Activated CD8-positive, alpha-beta memory T cell treated with anti-CD3 and anti-CD28 coated beads, Interleukin-2, amount 10 ng/mL, durations not matched to agents 7 days and 5 days (primary cell): ENCODE results near the gene MYLK. TPM values are rescaled to one million over a fixed set of nuclear protein-coding genes. Genes with fewer than 3 reads are reported as not detected.
A peak's percentile ranks its signal among the peaks of the same experiment; 100 is the strongest.

Source experiments
- ATAC-seq: fragments of 150-1000 bp; cut with Tn5 transposase; one replicate; pipeline ENCODE4 v1.10.0; 2021; ENCODE audit warnings: moderate library complexity
- CTCF ChIA-PET: fragments of 350-600 bp; sonication (Branson Sonifier 250); formaldehyde crosslinking; loops from one replicate; lab custom pipeline; 2021; ENCODE audit warnings: antibody characterized with exemption; lab: Charles Lee
- DNase-seq: peaks from one replicate; pipeline ENCODE4 v3.0.0-alpha.2; 2020
- H3K27ac Mint-ChIP-seq: one replicate; pipeline ENCODE4 v1.8.0; 2021; ENCODE audit warnings: mild to moderate bottlenecking, mixed read lengths
- H3K27me3 Mint-ChIP-seq: one replicate; pipeline ENCODE4 v1.8.0; 2021; ENCODE audit warnings: mixed read lengths
- H3K36me3 Mint-ChIP-seq: one replicate; pipeline ENCODE4 v1.8.0; 2021; ENCODE audit warnings: mild to moderate bottlenecking, mixed read lengths
- H3K4me1 Mint-ChIP-seq: one replicate; pipeline ENCODE4 v1.8.0; 2021; ENCODE audit warnings: mixed read lengths
- H3K4me3 Mint-ChIP-seq: one replicate; pipeline ENCODE4 v1.8.0; 2021; ENCODE audit warnings: mild to moderate bottlenecking, moderate library complexity, mixed read lengths
- H3K9me3 Mint-ChIP-seq: one replicate; pipeline ENCODE4 v1.8.0; 2022; ENCODE audit warnings: low read depth, mixed read lengths
- total RNA-seq, 2 experiments: library from RNA; stranded (reverse); gene quantifications; one replicate each; pipeline ENCODE4 v1.2.3, GENCODE V29; 2021

The MYLK gene
- total RNA-seq, 2 experiments from 2014 or later = 0.50 to 0.96 TPM

DNA sequence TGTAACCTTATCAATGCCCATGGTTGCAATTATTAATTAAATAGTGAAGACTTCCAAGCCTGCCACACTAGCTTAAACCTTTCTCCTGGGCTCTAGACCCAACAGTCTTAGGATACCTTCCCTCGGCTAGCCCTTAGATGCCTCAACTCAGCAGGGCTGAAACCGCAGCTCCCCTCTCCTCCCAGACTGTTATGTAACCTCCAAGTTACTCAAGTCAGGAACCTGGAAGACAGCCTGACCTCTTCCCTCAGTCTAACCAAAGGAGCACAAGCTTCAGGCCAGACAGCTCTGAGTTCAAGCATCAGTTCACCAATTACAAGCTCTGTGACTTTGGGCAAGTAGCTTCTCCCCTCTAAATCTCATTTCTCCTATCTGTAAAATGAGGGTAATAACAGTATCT is 228.7 kb downstream of the MYLK start:
- peaks cover 3% of the 10 kb centered on the region for H3K9me3 Mint-ChIP-seq
- H3K4me3 Mint-ChIP-seq = no peak overlapping the region
- H3K27ac Mint-ChIP-seq = no peak overlapping the region
- no peak for DNase-seq
- peaks cover 2% of the 10 kb centered on the region for H3K27me3 Mint-ChIP-seq
- CTCF ChIA-PET = interaction anchor here (0.8 to 1.4 kb wide), 2 partner anchors 14 to 917 kb away, joined by 3 to 7 read pairs; no protein-coding TSS in a partner anchor
- no peak for ATAC-seq
- H3K36me3 Mint-ChIP-seq = no peaks in the 10 kb centered on the region
- no peaks in the 10 kb centered on the region for H3K4me1 Mint-ChIP-seq

DNA sequence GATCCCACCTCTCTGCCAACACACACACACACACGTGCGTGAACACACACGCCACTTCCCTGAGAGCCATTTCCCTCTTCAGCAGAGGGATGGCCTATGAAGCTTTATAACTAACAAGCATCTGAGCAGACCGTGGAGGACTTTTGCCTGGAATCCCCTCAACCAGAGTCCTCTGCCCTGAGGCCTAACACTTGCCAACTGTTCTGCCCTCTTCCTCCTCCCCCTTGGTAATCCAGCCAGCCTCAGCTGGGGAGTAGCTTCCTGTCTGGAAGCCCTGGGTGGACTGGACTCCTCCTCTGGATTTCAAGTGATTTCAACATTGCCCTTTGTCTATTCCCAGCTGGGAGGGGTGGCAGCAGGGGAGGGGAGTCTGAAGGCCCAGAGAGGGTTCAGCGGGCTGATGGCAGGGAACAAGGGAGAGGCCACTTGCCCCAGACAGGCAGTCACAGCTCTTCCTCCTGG is 230.9 kb downstream of the MYLK start:
- no peaks in the 10 kb centered on the region for H3K27me3 Mint-ChIP-seq
- CTCF ChIA-PET = interaction anchor here (1.0 to 4.3 kb wide), 6 partner anchors 11 to 428 kb away, joined by 4 to 26 read pairs (median 6); no protein-coding TSS in a partner anchor

DNA sequence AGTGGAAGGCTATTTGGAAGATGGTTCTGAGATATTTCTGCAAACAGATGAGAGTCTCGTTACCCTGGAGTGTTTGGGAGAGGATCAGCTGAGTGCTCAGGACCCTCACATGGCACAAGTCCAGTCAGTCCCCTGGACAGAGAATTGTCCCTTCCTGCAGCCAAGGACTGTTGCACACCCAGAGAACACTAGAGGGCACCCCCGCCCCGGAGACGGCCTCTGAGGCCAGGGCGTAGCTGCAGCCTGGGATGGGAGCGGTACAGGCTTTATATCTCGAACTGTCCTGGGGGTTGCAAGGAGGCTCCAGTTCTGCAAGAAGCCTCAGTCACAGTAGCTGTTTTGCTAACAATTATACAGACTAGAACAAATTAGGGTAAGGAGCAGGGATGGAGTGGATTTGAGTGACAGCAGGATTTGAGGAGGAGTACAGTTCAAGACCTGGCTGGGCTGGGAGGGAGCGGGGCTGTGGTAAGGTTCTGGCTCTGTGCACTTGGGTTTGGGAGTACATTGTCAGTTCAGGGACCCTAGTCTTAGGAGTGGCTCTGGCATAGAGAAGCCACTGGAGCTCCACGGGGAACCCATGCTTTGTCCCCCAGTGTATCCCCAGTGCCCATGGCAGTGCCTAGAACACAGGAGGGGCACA is 231.7 kb downstream of the MYLK start:
- peak; percentile 66 for ATAC-seq
- H3K4me3 Mint-ChIP-seq = no peak overlapping the region
- H3K27me3 Mint-ChIP-seq = no peaks in the 10 kb centered on the region
- H3K4me1 Mint-ChIP-seq = no peaks in the 10 kb centered on the region
- DNase-seq = peak; percentile 53
- H3K9me3 Mint-ChIP-seq = peaks cover 3% of the 10 kb centered on the region
- no peak overlapping the region for H3K27ac Mint-ChIP-seq
- H3K36me3 Mint-ChIP-seq = no peaks in the 10 kb centered on the region
- CTCF ChIA-PET = interaction anchor here (0.6 to 4.3 kb wide), 16 partner anchors 10 to 428 kb away, joined by 3 to 26 read pairs (median 4); no protein-coding TSS in a partner anchor

More for the DNA sequence above, 230.9 kb downstream of the MYLK start:
- H3K4me3 Mint-ChIP-seq = no peak overlapping the region
- no peaks in the 10 kb centered on the region for H3K4me1 Mint-ChIP-seq
- H3K36me3 Mint-ChIP-seq = no peaks in the 10 kb centered on the region
- peaks cover 3% of the 10 kb centered on the region for H3K9me3 Mint-ChIP-seq
- ATAC-seq (no peak), DNase-seq (no peak)
- no peak overlapping the region for H3K27ac Mint-ChIP-seq

DNA sequence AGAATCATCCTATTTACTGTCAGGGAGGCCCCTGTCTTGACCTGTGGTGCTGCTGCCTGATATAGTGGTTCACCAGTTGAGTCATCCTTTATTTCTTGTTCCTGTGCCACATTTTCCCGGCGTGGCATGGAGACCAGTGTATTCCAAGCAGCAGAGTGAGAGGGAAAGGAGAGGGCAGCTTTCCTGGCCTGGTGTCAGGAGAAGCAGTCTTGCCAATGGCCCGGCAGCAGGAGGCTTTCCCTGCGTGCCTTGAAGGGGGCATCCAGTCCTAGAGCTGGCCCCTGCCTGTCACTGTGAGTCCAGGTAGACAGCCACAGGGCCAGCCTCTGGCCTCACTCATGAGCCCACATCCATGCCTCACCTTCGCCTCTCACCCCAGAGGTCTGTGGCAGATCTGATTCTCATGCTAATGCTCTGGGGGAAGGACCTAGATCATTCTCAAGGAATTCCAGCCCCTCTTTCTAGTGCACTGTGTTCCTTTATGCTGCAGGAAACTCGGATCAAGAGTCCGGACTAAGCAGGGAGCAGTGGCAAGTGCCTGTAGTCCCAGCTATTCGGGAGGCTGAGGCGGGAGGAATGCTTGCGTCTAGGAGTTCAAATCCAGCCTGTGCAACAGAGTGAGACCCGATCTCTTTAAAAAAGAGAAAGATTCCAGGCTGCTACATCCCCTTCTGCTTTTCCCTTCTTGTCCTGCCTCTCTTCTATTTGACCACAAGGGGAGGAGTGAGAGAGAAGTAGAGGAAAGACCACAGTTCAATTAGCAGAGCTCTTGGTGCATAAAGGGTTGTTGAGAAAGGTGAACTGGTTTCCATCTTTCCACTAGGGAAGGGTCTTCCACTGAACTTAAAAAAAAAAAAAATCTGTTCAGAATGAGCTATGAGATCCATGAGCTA is 232.4 kb downstream of the MYLK start:
- CTCF ChIA-PET = interaction anchor here (0.6 to 4.3 kb wide), 12 partner anchors 9 to 423 kb away, joined by 3 to 26 read pairs (median 4); no protein-coding TSS in a partner anchor
- H3K4me1 Mint-ChIP-seq = no peaks in the 10 kb centered on the region
- no peaks in the 10 kb centered on the region for H3K36me3 Mint-ChIP-seq
- DNase-seq = no peak
- no peaks in the 10 kb centered on the region for H3K9me3 Mint-ChIP-seq
- ATAC-seq = no peak
- H3K4me3 Mint-ChIP-seq = no peak overlapping the region
- H3K27me3 Mint-ChIP-seq = no peaks in the 10 kb centered on the region
- H3K27ac Mint-ChIP-seq = no peak overlapping the region

DNA sequence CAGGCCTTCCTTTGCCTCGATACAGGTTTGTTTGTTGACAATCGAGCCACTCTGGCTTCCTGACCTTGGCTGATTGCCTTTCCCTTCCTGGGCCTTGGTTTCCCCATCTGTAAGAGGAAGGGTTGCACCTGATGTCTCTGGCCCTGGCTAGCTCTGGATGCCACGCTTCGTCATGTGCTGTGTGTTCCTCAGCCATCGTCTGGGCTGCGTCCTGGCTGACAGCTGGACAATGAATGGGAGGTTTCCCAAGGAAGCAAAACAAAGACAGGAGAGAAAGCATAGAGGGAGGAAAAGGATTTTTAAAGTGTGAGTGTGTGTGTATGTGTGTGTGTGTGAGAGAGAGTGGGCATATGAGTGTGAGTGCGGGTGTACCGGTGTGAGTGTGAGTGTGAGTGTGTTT is 234.0 kb downstream of the MYLK start:
- DNase-seq (no peak), ATAC-seq (no peak)
- H3K4me1 Mint-ChIP-seq = no peaks in the 10 kb centered on the region
- no peaks in the 10 kb centered on the region for H3K9me3 Mint-ChIP-seq
- CTCF ChIA-PET = interaction anchor here (2.6 to 4.3 kb wide), 2 partner anchors 8 to 73 kb away, joined by 9 to 26 read pairs; no protein-coding TSS in a partner anchor
- H3K27me3 Mint-ChIP-seq = no peaks in the 10 kb centered on the region
- no peak overlapping the region for H3K4me3 Mint-ChIP-seq
- no peak overlapping the region for H3K27ac Mint-ChIP-seq
- H3K36me3 Mint-ChIP-seq = no peaks in the 10 kb centered on the region

DNA sequence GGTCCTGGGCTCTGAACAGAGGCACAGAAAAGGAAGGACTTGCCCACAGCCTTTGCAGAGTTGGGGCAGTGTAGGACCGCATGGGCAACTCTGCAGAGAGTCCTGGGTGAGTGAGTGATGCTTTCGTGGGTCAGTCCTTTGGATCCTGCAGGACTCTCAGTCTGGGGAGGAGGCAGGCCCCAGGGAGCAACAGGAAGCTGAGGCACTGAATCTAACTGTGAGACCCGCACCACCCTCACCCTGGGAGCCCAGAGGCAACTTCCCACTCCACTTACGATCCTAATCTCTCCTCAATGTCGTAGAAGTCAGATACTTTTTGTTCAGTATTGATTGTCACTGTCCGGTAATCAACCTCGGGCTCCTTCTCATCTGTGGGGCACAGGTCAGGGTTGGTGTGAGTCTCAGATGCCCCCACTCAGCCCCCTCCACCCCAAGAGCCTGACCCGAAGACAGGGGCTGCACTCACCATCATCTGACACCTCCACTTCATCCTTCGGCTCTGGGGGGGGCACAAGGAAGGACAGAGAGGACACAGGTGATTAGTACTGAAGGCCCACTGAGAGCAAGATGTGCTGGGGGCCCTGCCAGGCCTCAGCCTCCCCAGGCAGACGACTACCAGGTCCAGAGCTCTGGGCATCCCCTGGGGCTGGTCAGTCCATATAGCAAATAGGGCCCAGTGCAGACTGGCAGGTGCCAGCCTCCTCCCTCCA is 235.3 kb downstream of the MYLK start:
- Mint-ChIP-seq H3K9me3 (no peaks in the 10 kb centered on the region), H3K4me1 (no peaks in the 10 kb centered on the region), H3K4me3 (no peak overlapping the region), H3K27ac (no peak overlapping the region), H3K36me3 (no peaks in the 10 kb centered on the region), H3K27me3 (no peaks in the 10 kb centered on the region)
- CTCF ChIA-PET = interaction anchor here (1.2 to 2.6 kb wide), 2 partner anchors 53 to 74 kb away, joined by 3 to 9 read pairs; no protein-coding TSS in a partner anchor
- ATAC-seq (no peak), DNase-seq (no peak)

DNA sequence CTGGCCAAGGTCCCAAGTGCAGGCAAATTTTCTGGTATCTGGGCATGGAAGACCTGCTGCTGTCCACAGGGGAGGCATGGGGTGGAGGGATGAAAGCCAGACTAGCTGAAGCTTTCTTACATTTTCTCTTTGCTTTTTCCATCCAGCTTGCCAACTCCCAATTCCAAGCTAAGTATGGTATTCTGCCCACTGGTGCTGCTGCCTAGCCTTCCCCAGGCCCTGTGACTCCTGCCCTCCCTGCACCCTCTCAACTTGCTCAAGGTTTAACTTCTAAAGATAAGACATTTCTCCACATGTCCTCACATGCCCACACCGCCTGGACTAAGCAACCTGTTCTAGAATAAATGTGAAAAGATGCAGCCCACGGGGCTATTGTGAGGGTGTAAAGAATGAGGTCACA is 239.8 kb downstream of the MYLK start:
- H3K4me1 Mint-ChIP-seq = no peaks in the 10 kb centered on the region
- H3K27me3 Mint-ChIP-seq = no peaks in the 10 kb centered on the region
- H3K4me3 Mint-ChIP-seq = no peak overlapping the region
- ATAC-seq (no peak), DNase-seq (no peak)
- no peak overlapping the region for H3K27ac Mint-ChIP-seq
- no peaks in the 10 kb centered on the region for H3K9me3 Mint-ChIP-seq
- CTCF ChIA-PET = no interaction called here
- H3K36me3 Mint-ChIP-seq = no peaks in the 10 kb centered on the region

DNA sequence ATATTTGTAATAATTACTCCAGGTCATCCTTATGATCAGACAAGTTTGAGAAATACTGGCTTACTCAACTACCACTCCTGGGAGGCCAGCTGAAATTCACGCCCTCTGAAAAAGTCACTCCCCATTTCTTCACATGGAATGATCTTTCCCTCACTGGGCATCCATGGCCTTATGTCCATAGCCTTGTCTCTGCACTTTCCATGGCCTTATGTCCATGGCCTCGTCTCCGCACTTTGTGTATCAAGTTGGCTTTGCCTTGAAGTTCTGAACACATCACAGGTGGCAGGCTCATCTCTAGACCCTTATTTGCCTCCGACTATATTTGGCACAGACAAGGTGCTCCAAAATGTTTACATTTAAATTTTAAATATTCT is 241.2 kb downstream of the MYLK start:
- no peaks in the 10 kb centered on the region for H3K4me1 Mint-ChIP-seq
- no peak for ATAC-seq
- no peaks in the 10 kb centered on the region for H3K27me3 Mint-ChIP-seq
- no peak overlapping the region for H3K4me3 Mint-ChIP-seq
- no peaks in the 10 kb centered on the region for H3K9me3 Mint-ChIP-seq
- CTCF ChIA-PET = interaction anchor here (1.0 to 4.4 kb wide), 9 partner anchors 9 to 80 kb away, joined by 3 to 38 read pairs (median 8); no protein-coding TSS in a partner anchor
- no peaks in the 10 kb centered on the region for H3K36me3 Mint-ChIP-seq
- no peak overlapping the region for H3K27ac Mint-ChIP-seq
- no peak for DNase-seq

DNA sequence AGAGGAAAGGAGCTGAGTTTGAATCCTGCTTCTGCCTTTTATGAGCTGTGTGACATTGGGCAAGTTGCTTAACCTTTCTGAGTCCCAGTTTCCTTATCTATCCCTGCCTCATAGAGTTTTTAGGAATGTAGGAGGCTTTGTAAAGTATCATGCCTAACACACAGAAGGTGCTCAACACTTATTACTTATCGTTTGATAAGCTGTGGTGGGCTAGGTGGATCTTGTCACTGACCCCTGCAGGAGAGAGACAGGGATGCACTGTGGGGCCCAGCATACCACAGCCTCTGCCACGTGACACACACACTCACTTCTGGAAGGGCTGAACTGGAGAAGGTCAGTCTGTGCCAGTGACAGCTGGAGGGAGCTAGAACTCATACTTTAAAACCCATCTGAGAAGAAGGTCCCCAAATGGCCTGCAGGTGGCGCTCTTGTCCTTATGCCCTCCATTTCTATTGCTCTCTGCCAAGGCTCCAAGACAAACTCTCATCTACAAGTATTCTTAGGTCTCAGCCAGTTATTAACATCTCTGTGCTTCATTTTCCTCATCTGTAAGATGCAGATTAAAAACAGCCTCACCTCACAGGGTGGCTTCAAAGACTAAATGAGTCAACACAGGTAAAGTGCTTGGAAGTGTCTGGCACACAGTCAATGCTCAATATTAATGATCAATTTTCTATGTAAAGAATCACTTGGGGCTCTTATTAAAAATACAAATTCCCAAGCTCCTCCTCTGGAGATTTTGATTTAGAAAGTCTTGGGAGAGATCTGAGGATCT is 241.8 kb downstream of the MYLK start:
- no peak overlapping the region for H3K4me3 Mint-ChIP-seq
- CTCF ChIA-PET = interaction anchor here (0.7 to 4.4 kb wide), 18 partner anchors 9 to 151 kb away, joined by 3 to 38 read pairs (median 4); no protein-coding TSS in a partner anchor
- H3K4me1 Mint-ChIP-seq = no peaks in the 10 kb centered on the region
- no peaks in the 10 kb centered on the region for H3K36me3 Mint-ChIP-seq
- H3K27me3 Mint-ChIP-seq = no peaks in the 10 kb centered on the region
- no peak overlapping the region for H3K27ac Mint-ChIP-seq
- ATAC-seq = peak; percentile 80
- DNase-seq = peak; percentile 77
- H3K9me3 Mint-ChIP-seq = no peaks in the 10 kb centered on the region

DNA sequence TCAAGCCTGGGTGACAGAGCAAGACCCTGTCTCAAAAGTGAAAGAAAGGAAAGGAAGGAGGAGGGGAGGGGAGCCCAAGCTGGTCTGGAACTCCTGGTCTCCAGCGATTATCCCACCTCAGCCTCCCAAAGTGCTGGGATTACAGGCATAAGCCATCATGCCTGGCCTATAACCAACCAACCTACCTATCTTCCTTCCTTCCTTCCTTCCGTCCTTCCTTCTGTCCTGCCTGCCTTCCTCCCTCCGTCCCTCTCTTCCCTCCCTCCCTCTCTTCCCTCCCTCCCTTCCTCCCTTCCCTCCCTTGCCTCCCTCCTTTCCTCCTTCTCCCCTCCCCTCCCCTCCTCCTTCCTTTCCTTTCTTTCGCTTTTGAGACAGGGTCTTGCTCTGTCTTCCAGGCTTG is 242.6 kb downstream of the MYLK start:
- CTCF ChIA-PET = interaction anchor here (0.8 to 4.4 kb wide), 13 partner anchors 8 to 150 kb away, joined by 3 to 38 read pairs (median 6); no protein-coding TSS in a partner anchor
- DNase-seq = no peak
- Mint-ChIP-seq H3K9me3 (no peaks in the 10 kb centered on the region), H3K27ac (no peak overlapping the region), H3K27me3 (no peaks in the 10 kb centered on the region), H3K4me3 (no peak overlapping the region), H3K36me3 (no peaks in the 10 kb centered on the region), H3K4me1 (no peaks in the 10 kb centered on the region)
- ATAC-seq = no peak

DNA sequence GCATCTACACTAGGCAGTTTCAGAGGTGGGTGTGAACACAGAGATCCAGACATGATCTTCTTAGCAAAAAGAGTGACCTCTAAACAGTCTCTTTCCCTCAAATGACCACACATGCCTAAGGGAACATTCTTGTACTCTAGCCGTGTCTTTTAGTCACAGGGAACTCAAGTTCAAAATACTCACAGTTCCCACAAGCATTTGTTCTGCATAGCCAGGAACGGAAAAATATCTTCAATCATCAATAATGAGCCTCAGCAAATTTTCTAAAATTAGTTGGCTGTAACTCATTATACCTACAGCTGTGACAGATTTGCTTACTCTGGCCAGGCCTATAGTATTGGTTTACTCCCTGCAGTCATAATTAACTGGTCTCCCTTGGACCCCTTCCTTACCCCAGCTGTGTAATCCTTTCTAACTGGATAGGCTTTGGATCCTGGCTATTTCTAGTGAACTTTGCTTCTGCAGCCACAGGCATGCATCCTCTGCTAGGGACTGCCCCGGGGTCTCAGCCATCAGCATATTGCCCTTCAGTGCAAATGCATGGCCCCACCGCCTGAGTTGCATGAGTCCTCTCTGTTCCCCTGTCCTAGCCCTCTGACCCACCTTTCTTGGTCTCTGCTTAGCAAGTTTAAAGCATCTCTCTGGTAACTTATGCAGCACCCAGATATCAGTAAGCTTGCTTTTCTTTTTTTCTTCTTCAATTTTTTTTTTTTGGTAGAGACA is 243.2 kb downstream of the MYLK start:
- ATAC-seq (no peak), DNase-seq (no peak)
- no peaks in the 10 kb centered on the region for H3K36me3 Mint-ChIP-seq
- H3K27me3 Mint-ChIP-seq = no peaks in the 10 kb centered on the region
- H3K27ac Mint-ChIP-seq = no peak overlapping the region
- no peaks in the 10 kb centered on the region for H3K9me3 Mint-ChIP-seq
- no peaks in the 10 kb centered on the region for H3K4me1 Mint-ChIP-seq
- CTCF ChIA-PET = interaction anchor here (0.9 to 4.4 kb wide), 7 partner anchors 8 to 82 kb away, joined by 3 to 38 read pairs (median 8); no protein-coding TSS in a partner anchor
- H3K4me3 Mint-ChIP-seq = no peak overlapping the region

DNA sequence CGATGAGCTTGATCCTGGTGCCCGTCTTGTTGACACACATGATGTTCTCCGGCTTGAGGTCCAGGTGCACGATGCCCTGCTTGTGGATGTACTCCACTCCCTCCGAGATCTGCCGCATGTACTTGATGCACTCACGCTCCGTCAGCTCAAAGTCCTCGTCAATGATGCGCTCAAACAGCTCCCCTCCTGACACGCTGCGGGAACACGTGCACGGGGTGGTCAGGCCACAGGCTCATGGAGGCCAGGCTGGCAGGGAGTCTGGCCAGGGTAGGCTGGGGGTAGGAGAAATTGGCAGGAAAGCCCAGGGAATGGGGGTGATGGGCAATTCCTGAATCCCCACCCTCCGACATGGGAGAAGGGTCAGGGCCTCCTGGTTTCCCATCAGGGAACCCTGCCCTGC is 243.8 kb downstream of the MYLK start:
- H3K27me3 Mint-ChIP-seq = no peaks in the 10 kb centered on the region
- H3K36me3 Mint-ChIP-seq = no peaks in the 10 kb centered on the region
- no peaks in the 10 kb centered on the region for H3K4me1 Mint-ChIP-seq
- H3K9me3 Mint-ChIP-seq = no peaks in the 10 kb centered on the region
- ATAC-seq = no peak
- DNase-seq = no peak
- no peak overlapping the region for H3K4me3 Mint-ChIP-seq
- H3K27ac Mint-ChIP-seq = no peak overlapping the region
- CTCF ChIA-PET = interaction anchor here (0.9 to 4.4 kb wide), 2 partner anchors 24 to 83 kb away, joined by 3 to 38 read pairs; no protein-coding TSS in a partner anchor
